Stimulated activated CD4-positive, alpha-beta T cell treated with anti-CD3 and anti-CD28 coated beads, Interleukin-2, amount 100 ng/mL, for 4 hours (primary cell): ENCODE data around the gene PACS2.

Source experiments
- DNase-seq: peaks from one replicate; pipeline ENCODE4 v3.0.0-alpha.2; 2020; ENCODE audit warnings: low read depth

PACS2 gene

DNA sequence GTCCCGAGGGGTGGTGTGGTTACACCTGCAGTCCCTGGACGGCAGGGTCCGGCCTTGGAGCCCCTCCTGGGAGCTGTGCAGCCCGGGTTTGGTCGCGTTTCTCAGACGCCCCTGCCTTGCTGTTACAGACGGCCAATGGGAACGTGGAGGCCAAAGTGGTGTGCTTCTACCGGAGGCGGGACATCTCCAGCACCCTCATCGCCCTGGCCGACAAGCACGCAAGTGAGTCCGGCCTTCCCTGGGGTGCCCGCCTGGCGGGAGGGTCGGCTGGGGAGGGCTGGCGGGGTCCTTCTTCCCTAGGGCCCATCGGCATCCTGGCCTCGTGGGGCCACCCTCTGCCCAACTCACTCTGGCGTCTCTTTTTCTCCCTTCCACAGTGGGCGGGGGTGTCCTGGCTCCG is 130.7 kb downstream of the PACS2 start:
- DNase-seq, result no peak

DNA sequence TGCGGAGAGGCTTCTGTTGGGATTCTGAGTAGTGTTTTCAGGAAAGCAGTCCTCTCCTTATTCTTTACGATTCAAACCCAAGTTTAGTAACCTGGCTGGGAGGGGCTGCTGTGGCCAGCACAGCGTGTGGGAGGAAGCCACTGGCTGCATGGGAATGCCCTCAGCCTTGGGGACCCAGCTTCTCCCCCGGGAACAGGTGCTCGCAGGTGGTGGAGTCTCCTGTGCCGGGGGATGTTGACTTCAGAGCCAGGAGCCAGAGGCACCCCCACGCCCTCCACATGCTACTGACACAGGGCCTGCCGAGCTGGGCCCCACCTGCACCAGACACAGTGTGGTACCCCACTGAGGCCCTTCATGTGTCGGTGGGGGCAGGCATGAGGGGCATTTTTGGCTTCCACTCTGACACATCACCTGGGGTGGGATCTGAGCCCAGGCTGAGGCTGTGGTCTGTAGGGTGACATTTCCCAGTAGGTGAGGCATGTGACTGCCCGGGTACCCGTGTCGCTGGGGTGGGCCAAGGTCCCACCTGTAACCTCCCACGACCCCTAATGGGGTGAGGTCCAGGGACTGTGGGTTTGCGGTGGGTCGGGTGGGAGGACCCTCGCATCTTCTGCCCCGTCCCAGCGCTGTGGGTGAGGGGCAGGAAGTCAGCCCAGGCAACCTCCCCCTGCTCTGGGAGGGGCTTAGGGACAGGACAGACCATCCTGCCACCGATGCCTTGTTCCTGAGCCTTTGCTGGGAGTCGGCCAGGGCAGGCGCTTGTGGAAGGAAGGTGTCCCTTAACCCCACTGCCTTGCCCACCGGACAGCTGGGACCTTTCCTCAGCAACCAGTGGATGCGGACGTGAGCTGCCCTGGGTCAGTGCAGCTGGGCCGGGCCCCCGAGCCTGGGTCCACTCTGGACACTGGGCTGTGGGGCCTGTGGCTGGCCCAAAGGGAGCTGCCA is 131.6 kb downstream of the PACS2 start:
- no peak for DNase-seq

DNA sequence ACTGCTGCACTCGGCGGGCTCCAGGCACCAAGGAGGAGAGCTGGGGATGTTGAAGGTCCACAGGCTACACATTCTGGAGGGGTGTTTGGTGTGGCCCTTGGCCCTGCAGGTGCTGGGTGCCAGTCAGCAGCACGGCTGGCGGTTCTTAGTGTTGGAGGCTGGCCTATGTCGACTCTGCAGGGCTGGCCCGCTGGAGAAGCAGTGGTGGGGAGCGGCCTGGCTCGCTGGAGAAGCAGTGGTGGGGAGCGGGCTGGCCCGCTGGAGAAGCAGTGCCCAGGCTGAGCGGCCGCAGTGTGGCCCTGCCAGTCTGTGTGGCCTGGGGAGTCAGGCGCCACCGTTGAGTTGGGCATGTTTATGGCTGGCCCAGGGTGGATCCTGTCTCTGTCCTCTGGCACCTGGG is 132.4 kb downstream of the PACS2 start:
- no peak for DNase-seq
